Smooth muscle cell of the coronary artery (primary cell): ENCODE results near the gene CDY1. TPM values are rescaled to one million over a fixed set of nuclear protein-coding genes. Genes with fewer than 3 reads are reported as not detected.

Experiments
- total RNA-seq: library from RNA; depleted of rRNA; stranded (reverse); fragments of >200 nt; gene quantifications from 2 replicates; pipeline ENCODE4 v1.2.3, GENCODE V29; 2014; ENCODE audit warnings: low replicate concordance

CDY1 gene, protein sequence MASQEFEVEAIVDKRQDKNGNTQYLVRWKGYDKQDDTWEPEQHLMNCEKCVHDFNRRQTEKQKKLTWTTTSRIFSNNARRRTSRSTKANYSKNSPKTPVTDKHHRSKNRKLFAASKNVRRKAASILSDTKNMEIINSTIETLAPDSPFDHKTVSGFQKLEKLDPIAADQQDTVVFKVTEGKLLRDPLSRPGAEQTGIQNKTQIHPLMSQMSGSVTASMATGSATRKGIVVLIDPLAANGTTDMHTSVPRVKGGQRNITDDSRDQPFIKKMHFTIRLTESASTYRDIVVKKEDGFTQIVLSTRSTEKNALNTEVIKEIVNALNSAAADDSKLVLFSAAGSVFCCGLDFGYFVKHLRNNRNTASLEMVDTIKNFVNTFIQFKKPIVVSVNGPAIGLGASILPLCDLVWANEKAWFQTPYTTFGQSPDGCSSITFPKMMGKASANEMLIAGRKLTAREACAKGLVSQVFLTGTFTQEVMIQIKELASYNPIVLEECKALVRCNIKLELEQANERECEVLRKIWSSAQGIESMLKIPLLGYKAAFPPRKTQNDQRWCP
- total RNA-seq, result not detected in 2 replicates

DNA sequence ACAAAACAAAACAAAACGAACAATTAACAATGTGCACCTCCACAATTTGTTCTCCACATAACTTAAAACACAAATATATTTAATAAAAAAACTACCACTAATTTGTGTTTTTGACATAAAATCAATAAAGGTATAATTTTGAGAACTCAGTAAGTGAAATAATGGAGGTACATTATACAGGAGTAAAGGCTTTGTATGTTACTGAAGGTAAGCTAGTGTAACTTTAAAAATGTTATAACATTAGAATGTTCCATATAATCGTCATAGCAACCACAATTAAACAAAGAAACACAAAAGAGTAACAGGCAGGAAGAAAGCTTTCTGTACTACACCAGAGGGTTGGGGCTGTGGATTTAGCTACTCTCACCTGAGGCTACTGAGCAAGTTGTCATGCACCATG is at the start of gene CDY1:
TSS of gene CDY1 (plus strand) at position 301 of the 400 bp plus-strand sequence. CDS start 326 bp downstream, outside the sequence.

